Retinal pigment epithelial cell (primary cell): ENCODE data around the gene OVCH2.

ENCODE experiments used
- DNase-seq: peaks from one replicate; pipeline ENCODE4 v3.0.0-alpha.2; 2010; ENCODE audit warnings: low read depth
- H3K4me3 ChIP-seq: 2 replicates; pipeline ENCODE4 v1.5.1; 2011; ENCODE audit warnings: mild to moderate bottlenecking, low read length, control low read depth, moderate library complexity
- CTCF ChIP-seq: conservative IDR thresholded peaks from 2 replicates; pipeline ENCODE4 v1.5.1; 2011; ENCODE audit warnings: low read depth, low read length, control low read depth, inconsistent platforms

Gene OVCH2

GRCh38 chr11:7683571-7683970 lies 22.7 kb downstream of the OVCH2 start:
- DNase-seq = no peak
- H3K4me3 ChIP-seq = no peak overlapping the region
- TF ChIP-seq CTCF = no peak

GRCh38 chr11:7677796-7678201 lies 28.5 kb downstream of the OVCH2 start:
- no peak for TF ChIP-seq CTCF
- peak; percentile 94 for DNase-seq
- H3K4me3 ChIP-seq = no peak overlapping the region

- peak; percentile 34 for DNase-seq
- no peak for TF ChIP-seq CTCF
- H3K4me3 ChIP-seq = no peak overlapping the region
Observed at GRCh38 chr11:7677071-7677470, 29.2 kb downstream of the OVCH2 start.

GRCh38 chr11:7675631-7676030 lies 30.6 kb downstream of the OVCH2 start:
- no peak for TF ChIP-seq CTCF

GRCh38 chr11:7673724-7674434 lies 32.4 kb downstream of the OVCH2 start:
- TF ChIP-seq CTCF = no peak
- DNase-seq = no peak
- peak overlapping the region; percentile 42 for H3K4me3 ChIP-seq

More at GRCh38 chr11:7675631-7676030, 30.6 kb downstream of the OVCH2 start:
- H3K4me3 ChIP-seq = no peak overlapping the region
- no peak for DNase-seq

- H3K4me3 ChIP-seq = peak within 1 kb of the TSS; percentile 42
- no peak for DNase-seq
- no peak for TF ChIP-seq CTCF
Observed at GRCh38 chr11:7672960-7673723, 33.1 kb downstream of the OVCH2 start, which contains the start of gene CYB5R2. TSS of gene CYB5R2 (minus strand) at chr11:7673500. CDS start at chr11:7672825, 675 bp downstream.
